Lower lobe of right lung (tissue), 2 donors: Measurements from ENCODE around the gene CHIC1. TPM values are rescaled to one million over a fixed set of nuclear protein-coding genes. Genes with fewer than 3 reads are reported as not detected.
"Not testable (repeated sequence)": the region's sequence is repeated elsewhere in the genome, so short reads cannot be mapped to it uniquely, and the experiment has no call there.

Source experiments
- ATAC-seq, 2 donors: fragments of 200-7000 bp; cut with Tn5 transposase; one replicate each; pipeline ENCODE4 v1.9.1; 2020 to 2022; ENCODE audit warnings: mild to moderate bottlenecking in 2 of 2, moderate library complexity in 2 of 2
- DNase-seq: peaks from one replicate; pipeline ENCODE4 v3.0.0-alpha.2; 2020
- H3K27ac ChIP-seq: fragments of 200-600 bp; one replicate; pipeline ENCODE4 v1.8.0; 2022
- H3K27me3 ChIP-seq: fragments of 200-600 bp; one replicate; pipeline ENCODE4 v1.8.0; 2022; ENCODE audit warnings: low read depth
- H3K36me3 ChIP-seq: fragments of 200-600 bp; one replicate; pipeline ENCODE4 v1.8.0; 2022; ENCODE audit warnings: mild to moderate bottlenecking
- H3K4me1 ChIP-seq: fragments of 200-600 bp; one replicate; pipeline ENCODE4 v1.8.0; 2022
- H3K4me3 ChIP-seq: fragments of 200-600 bp; one replicate; pipeline ENCODE4 v1.8.0; 2022; ENCODE audit warnings: mild to moderate bottlenecking
- H3K9me3 ChIP-seq: fragments of 200-600 bp; one replicate; pipeline ENCODE4 v1.8.0; 2022
- intact Hi-C: fragments of 100-400 bp; cut with DNase I; formaldehyde crosslinking; loops from one replicate; pipeline ENCODE4 v1.11.0; 2022
- total RNA-seq: library from RNA; stranded (reverse); fragmentation: NEBNext Ultra II Directional; extraction: Animal tissue kit (Norgen Biotek cat#: 25700); gene quantifications from one replicate; pipeline ENCODE4 v1.2.1, GENCODE V29; 2021
- TF ChIP-seq, protein P1 (sequence below): fragments of 200-600 bp; IDR thresholded peaks from one replicate; pipeline ENCODE4 v1.8.0; 2022; ENCODE audit warnings: antibody characterized with exemption, mild to moderate bottlenecking
- donor health status: DM: no; HTN: yes; CAD: no; lungs with severe emphysema.

Gene CHIC1
- total RNA-seq, 1 donor from 2014 or later = 6.5 TPM

DNA sequence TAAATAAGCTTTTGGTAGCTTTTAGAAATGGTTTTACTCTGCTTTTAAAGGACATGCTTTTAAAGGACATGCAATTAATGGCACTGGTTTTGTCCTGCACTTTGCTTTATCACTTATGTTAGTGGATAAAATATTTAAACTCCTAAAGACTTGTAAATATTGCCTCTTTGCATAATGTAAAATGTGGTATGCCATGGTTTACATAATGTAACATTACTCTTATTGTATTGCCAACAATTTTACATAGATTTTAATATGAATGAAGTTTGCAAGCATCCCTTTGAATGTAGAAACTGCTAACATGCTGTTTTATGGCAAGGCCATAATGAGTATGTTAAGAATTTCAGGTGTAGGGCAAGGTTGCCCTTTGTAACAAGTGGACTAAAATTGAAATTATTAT, 118.4 kb downstream of the CHIC1 start:
- intact Hi-C loops = no loop called here
- Histone ChIP-seq H3K27me3 (no peaks in the 10 kb centered on the region), H3K27ac (no peak overlapping the region), H3K36me3 (no peaks in the 10 kb centered on the region), H3K4me1 (no peaks in the 10 kb centered on the region), H3K4me3 (no peak overlapping the region), H3K9me3 (no peaks in the 10 kb centered on the region)
- DNase-seq (no peak), ATAC-seq (no peak)
- TF ChIP-seq, protein P1, sequence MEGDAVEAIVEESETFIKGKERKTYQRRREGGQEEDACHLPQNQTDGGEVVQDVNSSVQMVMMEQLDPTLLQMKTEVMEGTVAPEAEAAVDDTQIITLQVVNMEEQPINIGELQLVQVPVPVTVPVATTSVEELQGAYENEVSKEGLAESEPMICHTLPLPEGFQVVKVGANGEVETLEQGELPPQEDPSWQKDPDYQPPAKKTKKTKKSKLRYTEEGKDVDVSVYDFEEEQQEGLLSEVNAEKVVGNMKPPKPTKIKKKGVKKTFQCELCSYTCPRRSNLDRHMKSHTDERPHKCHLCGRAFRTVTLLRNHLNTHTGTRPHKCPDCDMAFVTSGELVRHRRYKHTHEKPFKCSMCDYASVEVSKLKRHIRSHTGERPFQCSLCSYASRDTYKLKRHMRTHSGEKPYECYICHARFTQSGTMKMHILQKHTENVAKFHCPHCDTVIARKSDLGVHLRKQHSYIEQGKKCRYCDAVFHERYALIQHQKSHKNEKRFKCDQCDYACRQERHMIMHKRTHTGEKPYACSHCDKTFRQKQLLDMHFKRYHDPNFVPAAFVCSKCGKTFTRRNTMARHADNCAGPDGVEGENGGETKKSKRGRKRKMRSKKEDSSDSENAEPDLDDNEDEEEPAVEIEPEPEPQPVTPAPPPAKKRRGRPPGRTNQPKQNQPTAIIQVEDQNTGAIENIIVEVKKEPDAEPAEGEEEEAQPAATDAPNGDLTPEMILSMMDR = no peak

DNA sequence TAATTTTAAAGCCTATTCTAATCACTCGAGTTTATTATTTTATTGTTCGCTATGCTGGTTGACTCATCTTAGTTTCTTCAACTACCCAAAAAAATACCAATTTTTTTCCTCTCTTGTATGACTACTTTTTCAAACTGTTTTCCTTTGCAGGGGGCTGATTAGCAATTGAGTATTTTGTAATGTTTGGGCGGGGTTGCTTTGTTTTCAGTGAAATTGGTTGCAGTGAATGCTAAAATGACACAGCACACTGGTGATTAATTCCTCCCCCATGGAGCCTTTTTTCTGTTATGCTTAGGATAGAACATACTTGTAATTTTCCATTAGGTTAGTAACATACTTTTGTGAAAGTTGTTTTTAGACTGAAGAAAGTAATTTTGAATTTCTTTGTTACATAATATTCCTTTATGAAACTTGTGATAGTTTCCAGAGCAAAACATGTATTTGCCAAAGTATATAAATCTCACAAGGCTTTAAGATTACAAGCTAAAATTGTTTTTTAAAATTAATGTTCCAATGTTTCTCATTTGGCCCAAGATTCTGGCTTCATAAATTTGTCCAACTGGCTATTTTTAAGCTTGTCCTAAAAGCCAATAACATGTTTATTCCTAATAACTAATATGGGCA, 120.4 kb downstream of the CHIC1 start:
- TF ChIP-seq, protein P1 = no peak
- Histone ChIP-seq H3K4me3 (no peak overlapping the region), H3K4me1 (no peaks in the 10 kb centered on the region), H3K36me3 (no peaks in the 10 kb centered on the region), H3K27ac (no peak overlapping the region), H3K9me3 (no peaks in the 10 kb centered on the region), H3K27me3 (no peaks in the 10 kb centered on the region)
- ATAC-seq (no peak), DNase-seq (no peak)
- intact Hi-C loops = no loop called here

DNA sequence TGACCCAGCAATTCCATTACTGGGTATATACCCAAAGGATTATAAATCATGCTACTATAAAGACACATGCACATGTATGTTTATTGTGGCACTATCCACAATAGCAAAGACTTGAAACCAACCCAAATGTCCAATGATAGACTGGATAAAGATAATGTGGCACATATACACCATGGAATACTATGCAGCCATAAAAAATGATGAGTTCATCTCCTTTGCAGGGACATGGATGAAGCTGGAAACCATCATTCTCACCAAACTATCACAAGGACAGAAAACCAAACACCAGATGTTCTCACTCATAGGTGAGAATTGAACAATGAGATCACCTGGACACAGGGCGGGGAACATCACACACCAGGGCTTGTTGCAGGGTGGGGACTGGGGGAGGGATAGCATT, 144.0 kb downstream of the CHIC1 start:
- H3K4me1 ChIP-seq, H3K27ac ChIP-seq, H3K4me3 ChIP-seq, H3K27me3 ChIP-seq, DNase-seq, ATAC-seq, intact Hi-C loops, H3K36me3 ChIP-seq: not testable (repeated sequence)
- peaks cover 21% of the 10 kb centered on the region for H3K9me3 ChIP-seq

DNA sequence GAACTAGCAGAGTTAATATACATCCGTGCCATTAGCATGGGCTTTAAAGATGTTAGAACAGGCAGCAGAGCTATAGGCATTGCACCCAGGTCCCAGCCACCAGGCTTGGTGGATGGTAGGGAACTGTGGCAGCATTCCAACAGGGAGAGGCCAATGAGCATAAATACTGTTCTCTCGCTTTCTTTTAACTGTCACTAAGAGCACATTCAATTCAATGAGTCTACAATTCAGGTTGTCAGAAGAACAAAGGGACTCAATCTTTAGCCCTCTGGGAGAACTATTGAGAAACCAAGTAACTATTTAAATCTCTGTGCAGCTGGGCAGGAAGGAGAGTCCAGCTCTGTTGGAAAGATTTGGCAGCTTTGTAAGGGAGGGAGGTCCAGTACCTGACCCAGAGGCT, 165.6 kb downstream of the CHIC1 start:
- TF ChIP-seq, protein P1 = no peak
- ATAC-seq (no peak), DNase-seq (no peak)
- no peaks in the 10 kb centered on the region for H3K36me3 ChIP-seq
- no peak overlapping the region for H3K27ac ChIP-seq
- intact Hi-C loops = no loop called here
- no peaks in the 10 kb centered on the region for H3K27me3 ChIP-seq
- H3K4me1 ChIP-seq = no peaks in the 10 kb centered on the region
- H3K9me3 ChIP-seq = no peaks in the 10 kb centered on the region
- H3K4me3 ChIP-seq = no peak overlapping the region

Other genes with a start within 250 kb of the CHIC1 start
- not detected for gene CDX4, start 116.1 kb upstream of the CHIC1 start, total RNA-seq